Measurements from ENCODE around the gene GAMT.

Gene GAMT

DNA sequence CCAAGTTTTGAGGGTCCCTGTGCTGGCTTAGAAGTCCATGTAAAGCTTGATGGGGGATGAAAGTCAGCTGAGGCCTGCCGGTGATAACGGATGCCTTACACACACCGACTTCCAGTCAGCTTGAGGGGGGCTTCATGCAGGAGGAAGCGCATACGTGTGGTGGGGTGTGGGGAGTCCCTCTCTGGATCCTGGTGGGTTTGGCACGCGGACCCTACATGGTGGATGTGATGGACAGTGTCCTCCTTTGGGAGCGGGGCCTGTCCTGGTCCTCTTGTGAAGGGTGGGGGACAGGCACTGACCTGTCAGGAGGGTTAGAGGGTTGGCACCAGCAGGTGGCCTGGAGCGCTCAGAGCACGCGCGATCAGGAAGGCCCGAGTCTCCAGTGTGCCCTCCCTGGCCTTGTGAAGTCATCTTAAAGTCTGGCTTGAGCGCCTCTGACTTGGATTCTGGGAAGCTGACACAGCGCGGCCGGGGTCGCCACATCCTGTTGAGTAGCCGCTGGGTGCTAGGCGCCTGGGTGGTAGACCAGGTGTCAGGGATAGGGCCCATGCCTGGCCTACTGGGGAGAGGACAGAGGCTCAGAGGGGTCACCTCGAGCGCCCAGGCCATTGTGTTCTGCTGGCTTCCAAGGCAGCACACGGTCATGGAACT lies 8.9 kb upstream of the GAMT start:
- H2AFZ ChIP-seq (ENCODE audit: low read depth, low read length), result no peak overlapping the region
- no peak overlapping the region for H3K4me3 ChIP-seq (ENCODE audit: low read length)
- H3K27me3 ChIP-seq (ENCODE audit: insufficient read depth, low read length), result no peaks in the 10 kb centered on the region
- H3K4me1 ChIP-seq (ENCODE audit: insufficient read depth, low read length), result peaks cover 45% of the 10 kb centered on the region
- H3K9me3 ChIP-seq (ENCODE audit: low read length), result no peaks in the 10 kb centered on the region
- H3K36me3 ChIP-seq (ENCODE audit: insufficient read depth, low read length), result peaks cover 22% of the 10 kb centered on the region

DNA sequence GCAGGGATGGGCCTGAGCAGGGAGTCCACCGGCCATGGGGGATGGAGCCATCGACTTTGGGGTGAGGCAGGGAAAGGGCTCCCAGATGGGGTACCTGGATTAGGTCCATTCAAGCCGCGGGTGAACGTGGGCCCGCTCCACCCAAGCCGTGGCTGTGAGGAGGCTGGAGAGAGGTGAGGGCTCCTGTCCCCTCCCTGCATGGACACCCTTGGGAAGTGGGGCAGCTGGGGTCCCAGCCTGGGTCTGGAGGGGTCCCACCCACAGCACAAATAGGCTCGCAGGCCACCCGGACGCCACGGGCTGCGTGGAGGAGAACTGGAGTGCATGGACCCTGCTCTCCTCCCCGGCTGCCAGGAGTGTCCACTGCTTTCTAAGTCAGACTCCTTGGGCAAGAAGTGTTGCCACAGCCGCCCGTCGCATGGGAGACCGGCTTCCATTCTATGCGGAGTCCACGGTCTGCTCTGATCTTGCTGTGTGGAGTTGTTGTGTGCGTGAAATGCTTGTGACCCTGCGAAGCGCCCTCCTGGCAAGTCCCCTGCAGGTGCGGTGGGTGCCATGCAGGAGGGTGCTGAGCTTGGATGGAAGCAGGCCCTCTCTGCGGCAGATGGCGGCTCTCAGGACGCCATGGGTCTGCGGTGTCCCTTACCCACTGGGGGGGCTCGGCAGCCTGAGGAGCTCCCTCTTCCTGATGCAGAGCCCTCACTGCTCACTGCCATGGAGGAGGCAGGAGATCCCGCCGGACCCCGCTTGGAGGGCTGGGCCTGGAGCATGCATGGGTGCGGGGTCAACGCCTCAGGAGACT lies 8.1 kb upstream of the GAMT start:
- H3K4me3 ChIP-seq (ENCODE audit: low read length), result peak overlapping the region; percentile 78
- no peaks in the 10 kb centered on the region for H3K27me3 ChIP-seq (ENCODE audit: insufficient read depth, low read length)
- no peak overlapping the region for H2AFZ ChIP-seq (ENCODE audit: low read depth, low read length)
- peaks cover 39% of the 10 kb centered on the region for H3K4me1 ChIP-seq (ENCODE audit: insufficient read depth, low read length)
- H3K36me3 ChIP-seq (ENCODE audit: insufficient read depth, low read length), result peaks cover 22% of the 10 kb centered on the region
- no peaks in the 10 kb centered on the region for H3K9me3 ChIP-seq (ENCODE audit: low read length)

DNA sequence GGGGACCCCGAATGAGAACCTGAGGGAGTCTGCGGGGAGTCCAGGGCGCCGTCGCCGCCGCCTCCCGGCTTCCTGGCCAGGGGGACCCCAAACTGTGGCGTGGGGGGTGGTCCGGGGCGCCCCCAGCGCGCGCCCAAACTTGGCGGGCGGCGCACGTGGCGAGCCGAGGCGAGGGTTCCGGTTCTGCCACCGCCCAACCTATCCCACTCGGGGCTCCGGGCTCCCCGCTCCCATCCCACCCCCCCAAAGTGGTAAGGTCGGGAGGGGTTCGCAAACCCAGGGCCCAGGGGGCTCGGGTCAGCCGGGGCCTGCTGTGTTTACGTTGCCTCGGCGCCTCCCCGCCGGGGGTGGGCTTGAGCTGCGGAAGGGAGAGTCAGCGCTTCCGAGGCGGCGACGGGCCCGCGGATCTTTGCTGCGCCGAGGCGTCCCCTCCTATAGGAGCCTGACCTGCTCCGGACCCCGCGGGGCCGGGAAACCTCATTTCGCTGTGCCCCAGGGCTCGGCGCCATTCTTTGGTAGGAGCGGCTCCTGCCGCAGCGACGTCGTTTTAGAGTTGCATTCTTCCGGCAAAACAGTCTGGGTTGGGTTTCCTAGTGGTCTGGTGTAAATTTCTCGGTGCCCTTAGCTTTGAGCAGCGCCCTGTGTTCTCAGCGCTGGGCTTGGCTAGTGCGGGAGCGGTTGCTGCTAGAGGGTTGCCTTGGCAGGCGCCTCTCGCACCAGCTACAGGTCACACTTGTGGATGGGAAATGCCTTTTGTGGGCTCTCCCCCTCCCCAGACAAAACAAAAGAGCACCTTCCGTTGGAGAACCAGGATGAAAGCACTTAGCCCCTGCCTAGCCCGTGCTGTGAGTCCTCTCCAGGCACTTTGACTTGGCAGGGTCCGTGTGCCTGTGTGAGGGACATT lies 7.2 kb upstream of the GAMT start:
- H3K36me3 ChIP-seq (ENCODE audit: insufficient read depth, low read length), result peaks cover 22% of the 10 kb centered on the region

DNA sequence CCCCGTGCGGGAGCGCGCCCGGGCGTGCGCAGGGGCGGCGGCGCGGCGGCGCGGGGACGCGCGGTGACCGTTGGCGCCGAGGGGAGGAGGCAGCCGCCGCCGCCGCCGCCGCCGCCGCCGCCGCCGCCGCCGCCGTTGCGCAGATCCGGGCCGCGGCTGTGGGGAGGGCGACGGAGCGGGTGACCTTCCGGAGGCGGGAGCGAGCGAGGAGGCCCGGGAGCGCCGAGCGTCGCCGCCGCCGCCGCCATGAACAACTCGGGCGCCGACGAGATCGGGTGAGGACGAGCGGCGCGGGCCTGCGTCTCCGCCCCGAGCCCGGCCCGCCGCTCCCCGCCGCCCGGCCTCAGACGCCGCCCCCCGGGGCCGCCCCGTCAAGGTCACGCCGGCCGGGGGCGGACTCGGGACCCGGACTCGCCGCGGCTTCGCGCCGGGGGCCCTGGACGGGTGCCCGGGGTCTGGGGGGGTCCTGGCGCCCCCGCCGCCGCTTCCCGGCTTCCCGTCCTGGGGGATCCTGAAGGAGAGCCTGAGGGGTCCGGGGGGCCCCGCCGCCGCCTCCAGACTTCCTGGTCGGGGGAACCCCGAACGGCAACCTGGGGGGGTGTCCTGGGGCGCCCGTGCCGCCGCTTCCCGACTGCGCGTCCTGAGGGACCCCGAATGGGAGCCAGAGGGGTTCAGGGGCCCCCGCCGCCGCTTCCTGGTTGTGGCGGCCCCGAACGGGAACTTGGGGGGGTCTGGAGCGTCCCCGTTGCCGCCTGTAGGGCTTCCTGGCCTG lies 6.4 kb upstream of the GAMT start, which contains the start of gene DAZAP1:
TSS of gene DAZAP1 (plus strand) at position 59 of the 772 bp plus-strand sequence. CDS start at position 247, 188 bp downstream.
- no peaks in the 10 kb centered on the region for H3K27me3 ChIP-seq (ENCODE audit: insufficient read depth, low read length)
- peak within 1 kb of the TSS; percentile 78 for H3K4me3 ChIP-seq (ENCODE audit: low read length)
- no peaks in the 10 kb centered on the region for H3K9me3 ChIP-seq (ENCODE audit: low read length)
- H3K36me3 ChIP-seq (ENCODE audit: insufficient read depth, low read length), result peaks cover 14% of the 10 kb centered on the region
- H3K4me1 ChIP-seq (ENCODE audit: insufficient read depth, low read length), result peaks cover 41% of the 10 kb centered on the region
- H2AFZ ChIP-seq (ENCODE audit: low read depth, low read length), result no peak within 1 kb of the TSS

More for the DNA sequence above, 7.2 kb upstream of the GAMT start:
- Histone ChIP-seq H2AFZ (ENCODE audit: low read depth, low read length) (no peak overlapping the region), H3K4me1 (ENCODE audit: insufficient read depth, low read length) (peaks cover 39% of the 10 kb centered on the region), H3K4me3 (ENCODE audit: low read length) (peak overlapping the region; percentile 78), H3K9me3 (ENCODE audit: low read length) (no peaks in the 10 kb centered on the region), H3K27me3 (ENCODE audit: insufficient read depth, low read length) (no peaks in the 10 kb centered on the region)

DNA sequence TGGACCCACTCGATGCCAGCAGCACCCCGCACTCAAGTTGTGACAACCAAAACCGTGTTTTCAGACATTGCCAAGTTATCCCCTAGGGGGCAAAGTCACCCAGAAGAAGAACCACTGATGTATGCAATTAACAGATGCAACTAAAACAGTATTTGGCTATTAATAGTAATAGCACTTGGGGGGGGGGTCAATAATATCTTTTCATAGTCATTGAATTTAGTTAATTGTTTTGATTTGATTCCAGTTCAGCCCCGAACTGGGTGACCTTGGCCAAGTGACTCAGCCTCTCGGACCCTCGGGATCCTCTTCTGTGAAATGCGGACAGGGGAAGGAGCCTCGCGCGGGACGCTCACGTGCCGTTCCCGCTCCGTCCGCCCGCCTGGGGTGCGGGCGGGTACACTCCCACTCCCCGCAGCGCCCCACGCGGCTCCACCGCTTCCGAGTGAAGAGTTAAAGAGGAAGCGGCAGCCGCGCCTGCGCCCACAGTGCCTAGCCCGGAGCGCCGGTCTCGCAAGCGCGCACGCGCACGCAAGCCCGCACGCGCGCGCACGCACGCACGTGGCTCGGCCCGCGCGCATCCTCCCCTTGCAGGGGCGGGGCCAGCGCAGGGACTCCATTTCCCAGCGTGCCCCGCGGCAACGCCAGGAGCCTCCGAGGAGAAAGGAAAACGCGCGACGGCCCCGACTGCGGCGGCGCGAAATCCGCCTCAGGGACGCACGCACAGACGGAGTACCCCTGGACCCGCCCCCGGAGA lies 5.6 kb upstream of the GAMT start:
- Histone ChIP-seq H3K4me3 (ENCODE audit: low read length) (peak overlapping the region; percentile 78), H3K27me3 (ENCODE audit: insufficient read depth, low read length) (no peaks in the 10 kb centered on the region), H3K4me1 (ENCODE audit: insufficient read depth, low read length) (peaks cover 42% of the 10 kb centered on the region), H3K9me3 (ENCODE audit: low read length) (no peaks in the 10 kb centered on the region), H3K36me3 (ENCODE audit: insufficient read depth, low read length) (peaks cover 11% of the 10 kb centered on the region), H2AFZ (ENCODE audit: low read depth, low read length) (no peak overlapping the region)

DNA sequence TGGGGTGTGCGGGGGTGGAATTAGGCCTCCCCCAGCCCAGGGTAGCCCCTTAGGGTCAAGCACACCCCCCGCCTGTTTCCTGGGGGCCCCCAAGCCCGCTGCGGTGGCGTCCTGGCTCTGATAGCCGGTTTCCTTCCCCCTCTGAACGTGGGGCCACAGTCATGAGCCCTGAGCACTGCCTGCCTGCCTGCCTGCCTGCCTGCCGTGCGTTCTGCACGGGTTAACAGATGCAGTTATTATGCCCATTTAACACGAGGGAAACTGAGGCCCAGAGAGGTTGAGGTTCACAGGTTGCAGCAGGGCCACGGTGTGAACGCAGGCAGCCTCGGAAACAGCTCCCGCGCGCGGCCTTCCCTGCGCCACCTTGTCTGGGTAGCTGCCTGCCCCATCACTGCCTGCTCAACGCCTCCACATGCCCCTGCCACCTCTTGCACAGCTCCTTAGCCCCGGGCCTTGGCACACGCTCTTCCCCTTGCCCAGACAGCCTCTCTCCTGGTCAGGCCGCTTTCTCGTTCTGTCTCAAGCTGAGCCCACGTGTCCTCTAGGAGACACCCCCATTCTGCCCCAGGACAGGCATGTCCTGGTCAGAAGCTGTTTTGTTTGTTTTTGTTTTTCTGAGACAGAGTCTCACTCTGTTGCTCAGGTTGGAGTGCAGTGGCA lies 1.2 kb upstream of the GAMT start:
- Histone ChIP-seq H3K27me3 (ENCODE audit: insufficient read depth, low read length) (no peaks in the 10 kb centered on the region), H2AFZ (ENCODE audit: low read depth, low read length) (no peak overlapping the region), H3K4me3 (ENCODE audit: low read length) (peak overlapping the region; percentile 3), H3K4me1 (ENCODE audit: insufficient read depth, low read length) (peaks cover 15% of the 10 kb centered on the region), H3K9me3 (ENCODE audit: low read length) (no peaks in the 10 kb centered on the region), H3K36me3 (ENCODE audit: insufficient read depth, low read length) (peaks cover 9% of the 10 kb centered on the region)

DNA sequence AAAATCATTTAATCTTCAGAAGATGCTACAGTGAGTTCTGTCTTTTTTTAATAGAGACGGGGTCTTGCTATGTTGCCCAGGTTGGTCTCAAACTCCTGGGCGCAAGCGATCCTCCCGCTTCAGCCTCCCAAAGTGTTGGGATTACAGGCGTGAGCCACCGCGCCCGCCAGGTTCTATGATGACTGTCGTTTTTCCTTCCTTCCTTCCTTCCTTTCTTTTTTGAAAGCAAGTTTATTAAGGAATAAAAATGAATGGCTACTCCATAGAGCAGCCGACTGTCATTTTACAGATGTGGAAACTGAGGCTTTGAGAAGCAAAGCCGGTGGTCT lies 511 bp upstream of the GAMT start:
- peak overlapping the region; percentile 72 for H2AFZ ChIP-seq (ENCODE audit: low read depth, low read length)
- H3K27me3 ChIP-seq (ENCODE audit: insufficient read depth, low read length), result no peaks in the 10 kb centered on the region
- peaks cover 9% of the 10 kb centered on the region for H3K36me3 ChIP-seq (ENCODE audit: insufficient read depth, low read length)
- H3K4me1 ChIP-seq (ENCODE audit: insufficient read depth, low read length), result peaks cover 15% of the 10 kb centered on the region
- H3K4me3 ChIP-seq (ENCODE audit: low read length), result peak overlapping the region; percentile 61
- H3K9me3 ChIP-seq (ENCODE audit: low read length), result no peaks in the 10 kb centered on the region

DNA sequence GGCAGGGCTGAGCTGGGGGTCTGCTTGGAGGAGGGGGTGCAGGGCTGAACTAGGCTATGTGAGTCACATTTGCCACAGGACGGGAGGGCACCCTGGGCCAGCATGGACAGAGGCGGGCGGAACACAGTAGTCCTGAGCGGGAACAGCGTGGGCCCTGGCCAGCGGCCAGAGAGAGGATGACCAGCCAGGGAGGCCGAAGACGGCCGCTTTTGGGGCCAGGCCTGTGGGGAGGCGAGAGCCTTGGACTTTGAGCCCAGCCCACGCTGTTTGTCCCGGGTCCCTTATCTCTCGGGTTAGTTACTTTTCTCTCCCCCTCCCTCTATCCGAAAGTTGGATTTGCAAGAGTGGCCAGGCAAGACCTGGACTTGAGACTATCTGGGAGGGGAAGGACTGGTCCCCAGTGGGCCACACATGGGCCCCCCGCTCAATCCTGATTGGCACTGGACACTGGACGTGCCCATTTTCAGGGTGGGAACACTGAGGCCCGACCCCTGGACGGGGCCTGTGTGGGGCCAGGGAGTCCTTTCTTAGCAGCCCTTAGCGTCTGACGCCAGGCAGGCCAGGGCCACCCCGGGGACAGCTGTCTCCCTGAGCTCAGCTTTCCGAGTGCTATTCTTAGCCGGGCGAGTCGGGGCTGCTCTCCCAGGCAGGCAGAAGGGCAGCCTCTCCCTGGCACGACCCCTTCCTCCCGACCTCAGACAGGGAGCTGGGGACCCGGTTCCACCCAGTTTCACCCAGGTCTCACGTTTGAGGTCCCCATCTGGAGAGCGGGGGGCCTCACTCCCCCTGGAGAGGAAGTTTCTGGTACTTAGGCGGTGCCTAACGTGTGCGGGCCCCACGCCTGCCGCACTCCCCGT lies 833 bp downstream of the GAMT start:
- Histone ChIP-seq H3K4me3 (ENCODE audit: low read length) (peak overlapping the region; percentile 61), H2AFZ (ENCODE audit: low read depth, low read length) (peak overlapping the region; percentile 72), H3K4me1 (ENCODE audit: insufficient read depth, low read length) (peaks cover 11% of the 10 kb centered on the region), H3K27me3 (ENCODE audit: insufficient read depth, low read length) (no peaks in the 10 kb centered on the region), H3K36me3 (ENCODE audit: insufficient read depth, low read length) (peaks cover 9% of the 10 kb centered on the region), H3K9me3 (ENCODE audit: low read length) (no peaks in the 10 kb centered on the region)

DNA sequence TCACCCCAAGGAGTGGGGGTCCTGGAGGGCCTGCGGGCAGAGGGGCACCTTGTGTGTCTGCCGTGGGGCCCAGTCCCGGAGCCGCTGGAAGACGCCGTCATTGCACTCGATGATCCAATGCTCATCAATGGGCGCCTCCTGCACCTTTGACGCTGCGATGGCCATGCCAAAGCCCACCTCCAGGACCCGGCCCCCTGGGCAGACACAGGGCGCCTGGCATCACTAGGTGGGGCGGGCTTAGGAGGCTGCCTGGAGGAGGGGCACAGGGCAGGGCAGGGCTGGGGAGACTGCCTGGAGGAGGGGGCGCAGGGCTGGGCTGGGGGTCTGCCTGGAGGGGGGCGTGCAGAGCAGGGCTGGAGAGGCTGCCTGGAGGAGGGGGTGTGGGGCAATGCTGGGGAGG lies 1.6 kb downstream of the GAMT start:
- Histone ChIP-seq H3K36me3 (ENCODE audit: insufficient read depth, low read length) (peaks cover 9% of the 10 kb centered on the region), H3K4me3 (ENCODE audit: low read length) (no peak overlapping the region), H3K9me3 (ENCODE audit: low read length) (no peaks in the 10 kb centered on the region), H3K4me1 (ENCODE audit: insufficient read depth, low read length) (peaks cover 11% of the 10 kb centered on the region), H3K27me3 (ENCODE audit: insufficient read depth, low read length) (no peaks in the 10 kb centered on the region), H2AFZ (ENCODE audit: low read depth, low read length) (no peak overlapping the region)

DNA sequence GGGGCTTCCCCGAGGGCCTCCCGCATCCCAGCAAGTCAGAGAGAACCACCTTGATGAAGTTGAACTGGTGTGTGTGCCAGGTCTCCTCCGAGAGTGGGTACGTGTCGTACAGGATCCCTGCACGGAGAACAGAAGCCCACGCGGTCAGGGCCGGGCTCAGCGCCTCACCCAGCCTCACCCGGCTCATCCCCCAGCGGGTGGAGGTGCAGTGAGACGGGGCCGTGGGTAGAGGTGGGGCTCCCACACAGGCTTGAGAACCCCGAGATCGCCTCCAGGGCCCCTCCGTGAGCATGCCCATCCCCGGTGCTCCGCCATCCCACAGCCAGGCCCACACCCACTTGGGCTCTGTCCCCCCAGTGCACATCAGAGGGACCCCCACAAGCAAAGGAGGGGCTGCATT lies 2.3 kb downstream of the GAMT start:
- H3K27me3 ChIP-seq (ENCODE audit: insufficient read depth, low read length), result no peaks in the 10 kb centered on the region
- peaks cover 11% of the 10 kb centered on the region for H3K4me1 ChIP-seq (ENCODE audit: insufficient read depth, low read length)
- no peak overlapping the region for H3K4me3 ChIP-seq (ENCODE audit: low read length)
- no peak overlapping the region for H2AFZ ChIP-seq (ENCODE audit: low read depth, low read length)
- no peaks in the 10 kb centered on the region for H3K9me3 ChIP-seq (ENCODE audit: low read length)
- peaks cover 9% of the 10 kb centered on the region for H3K36me3 ChIP-seq (ENCODE audit: insufficient read depth, low read length)

DNA sequence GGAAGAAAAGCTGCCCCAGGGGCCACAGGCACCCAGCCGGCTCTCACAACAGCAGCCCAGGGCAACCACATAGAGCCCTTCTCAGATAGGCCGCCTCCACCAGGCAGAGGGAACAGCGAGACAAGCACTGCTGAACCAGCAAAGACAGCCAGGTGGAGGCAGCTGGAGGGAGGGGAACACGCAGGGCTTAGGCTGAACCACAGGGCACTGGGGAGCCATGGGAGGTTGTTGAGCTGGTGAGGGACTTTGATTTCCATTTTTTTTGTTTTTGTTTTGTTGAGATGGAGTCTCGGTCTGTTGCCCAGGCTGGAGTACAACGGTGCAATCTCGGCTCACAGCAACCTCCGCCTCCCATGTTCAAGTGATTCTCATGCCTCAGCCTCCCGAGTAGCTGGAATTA lies 3.5 kb downstream of the GAMT start:
- peaks cover 11% of the 10 kb centered on the region for H3K4me1 ChIP-seq (ENCODE audit: insufficient read depth, low read length)
- H3K36me3 ChIP-seq (ENCODE audit: insufficient read depth, low read length), result peaks cover 10% of the 10 kb centered on the region
- no peak overlapping the region for H3K4me3 ChIP-seq (ENCODE audit: low read length)
- H3K27me3 ChIP-seq (ENCODE audit: insufficient read depth, low read length), result no peaks in the 10 kb centered on the region
- H2AFZ ChIP-seq (ENCODE audit: low read depth, low read length), result no peak overlapping the region
- no peaks in the 10 kb centered on the region for H3K9me3 ChIP-seq (ENCODE audit: low read length)
